ENCODE data around the gene RORB.

Gene RORB

DNA sequence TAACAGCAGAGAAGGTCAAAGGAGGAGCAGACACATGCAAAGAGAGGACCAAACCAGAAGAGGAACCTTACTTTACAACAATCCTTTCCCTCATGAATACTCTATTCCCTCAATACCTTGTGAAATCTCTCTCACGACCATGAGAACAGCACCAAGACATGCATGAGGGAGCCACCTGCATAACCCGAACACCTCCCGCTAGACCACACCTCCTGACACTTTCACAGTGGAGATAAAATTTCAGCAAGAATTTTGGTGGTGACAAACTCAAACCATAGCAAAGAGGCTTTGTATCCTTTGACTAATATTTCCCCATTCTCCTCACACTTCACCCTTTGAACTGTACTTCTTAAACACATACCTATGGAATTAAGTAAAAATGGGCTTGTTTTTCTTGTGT lies 101.7 kb downstream of the RORB start:
- DNase-seq (ENCODE audit: low read depth in 2 of 2), result no peak

GRCh38 chr9:74609671-74610405 lies 112.7 kb downstream of the RORB start:
- no peak for DNase-seq (ENCODE audit: low read depth in 2 of 2)

DNA sequence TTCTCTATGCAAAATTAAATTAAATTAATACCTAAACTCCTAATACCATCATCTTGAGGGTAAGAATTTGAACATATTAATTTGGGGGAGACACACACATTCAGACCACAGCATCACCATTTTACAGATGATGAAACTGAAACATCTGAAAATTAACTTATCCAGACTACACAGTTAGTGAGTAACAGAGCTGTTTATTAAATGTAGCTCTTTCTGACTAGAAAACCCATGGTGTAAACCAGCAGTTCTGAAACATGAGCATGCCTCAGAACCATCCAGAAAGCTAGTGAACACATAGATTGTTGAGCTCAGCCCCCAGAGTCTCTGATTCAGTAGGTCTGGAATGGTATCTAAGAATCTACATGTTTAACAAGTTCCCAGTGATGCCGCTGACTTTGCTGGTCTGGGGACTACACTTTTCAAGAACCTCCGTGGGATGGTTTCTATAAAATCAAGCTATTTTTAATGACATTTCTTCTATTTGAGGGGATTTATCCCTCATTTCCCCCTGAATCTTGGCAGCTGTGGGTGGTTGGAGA lies 113.5 kb downstream of the RORB start:
- DNase-seq (ENCODE audit: low read depth in 2 of 2), result no peak

DNA sequence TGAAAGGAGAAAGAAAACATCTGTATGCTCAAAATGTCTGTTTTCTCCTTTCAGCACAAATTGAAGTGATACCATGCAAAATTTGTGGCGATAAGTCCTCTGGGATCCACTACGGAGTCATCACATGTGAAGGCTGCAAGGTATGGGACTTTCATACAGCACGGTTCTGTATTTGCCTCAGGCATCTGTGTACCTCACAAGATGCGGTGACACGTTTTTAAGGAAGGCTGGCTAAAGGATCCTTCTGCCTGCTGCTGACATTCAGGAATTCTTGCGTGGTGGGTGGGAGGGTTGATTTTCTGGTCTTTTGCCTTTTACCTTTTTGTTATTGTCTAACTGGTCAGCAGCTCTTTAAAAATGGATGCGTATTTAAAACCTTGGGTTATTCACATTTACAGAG lies 133.1 kb downstream of the RORB start:
- DNase-seq (ENCODE audit: low read depth in 2 of 2), result no peak

- DNase-seq (ENCODE audit: low read depth in 2 of 2), result no peak
Measured at GRCh38 chr9:74639112-74639511, 142.0 kb downstream of the RORB start.

GRCh38 chr9:74642376-74642775 lies 145.2 kb downstream of the RORB start:
- no peak for DNase-seq (ENCODE audit: low read depth in 2 of 2)

GRCh38 chr9:74643303-74643923 lies 146.3 kb downstream of the RORB start:
- no peak for DNase-seq (ENCODE audit: low read depth in 2 of 2)

GRCh38 chr9:74644023-74644422 lies 146.9 kb downstream of the RORB start:
- DNase-seq (ENCODE audit: low read depth in 2 of 2), result no peak

- DNase-seq (ENCODE audit: low read depth in 2 of 2), result no peak
Measured at GRCh38 chr9:74645007-74645639, 148.0 kb downstream of the RORB start.

DNA sequence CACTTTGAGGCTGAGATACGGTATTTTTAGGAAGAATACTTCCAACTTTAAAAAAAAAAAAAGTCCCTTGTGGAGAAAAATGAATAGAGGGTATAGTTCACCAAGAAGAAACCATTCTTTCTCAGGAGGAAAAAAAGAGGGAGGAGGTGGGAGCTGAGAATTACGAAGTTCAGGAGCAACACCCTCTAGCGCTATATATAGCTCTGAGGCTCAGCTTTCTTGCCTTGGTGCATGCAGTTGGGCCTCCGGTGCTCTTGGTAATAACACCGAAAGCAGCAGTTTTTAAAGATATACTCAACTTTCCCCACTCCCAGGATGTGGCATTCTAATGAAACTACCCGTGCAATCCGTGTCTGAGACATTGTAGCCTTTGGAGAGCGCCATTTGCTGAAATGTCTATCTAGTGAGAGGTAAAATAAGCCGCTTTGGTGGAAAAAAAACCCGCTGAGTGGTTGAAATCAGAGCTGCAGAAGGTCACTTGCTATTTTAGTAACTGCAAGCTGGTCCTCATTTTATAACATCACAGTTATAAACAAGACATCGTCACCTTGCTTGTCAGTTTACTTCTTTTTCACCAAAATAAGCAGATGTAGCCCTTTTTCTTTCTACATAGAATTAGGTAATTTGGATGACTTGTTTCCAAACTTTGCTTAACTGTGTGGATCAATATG lies 156.4 kb downstream of the RORB start:
- DNase-seq (ENCODE audit: low read depth in 2 of 2), result no peak

GRCh38 chr9:74662674-74663073 lies 165.5 kb downstream of the RORB start:
- DNase-seq (ENCODE audit: low read depth in 2 of 2), result no peak

DNA sequence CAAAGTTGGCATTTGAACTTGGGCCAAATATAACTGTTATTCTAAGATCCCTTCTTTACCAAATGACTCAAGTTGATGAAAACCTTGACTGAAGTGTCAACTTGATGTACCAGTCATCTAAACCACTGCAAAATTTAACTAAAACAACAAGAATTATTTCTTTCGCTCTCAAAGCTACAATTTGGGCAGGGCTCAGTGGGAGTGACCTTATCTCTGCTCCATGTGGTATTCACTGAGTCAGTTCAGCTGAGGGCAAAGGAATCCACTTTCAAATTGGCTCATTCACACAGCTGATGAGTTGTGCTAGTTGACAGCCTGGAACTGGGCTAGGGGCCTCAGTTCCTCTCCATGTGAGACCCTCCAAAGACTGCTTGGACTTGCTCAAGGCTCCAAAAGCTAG lies 166.3 kb downstream of the RORB start:
- DNase-seq (ENCODE audit: low read depth in 2 of 2), result no peak

DNA sequence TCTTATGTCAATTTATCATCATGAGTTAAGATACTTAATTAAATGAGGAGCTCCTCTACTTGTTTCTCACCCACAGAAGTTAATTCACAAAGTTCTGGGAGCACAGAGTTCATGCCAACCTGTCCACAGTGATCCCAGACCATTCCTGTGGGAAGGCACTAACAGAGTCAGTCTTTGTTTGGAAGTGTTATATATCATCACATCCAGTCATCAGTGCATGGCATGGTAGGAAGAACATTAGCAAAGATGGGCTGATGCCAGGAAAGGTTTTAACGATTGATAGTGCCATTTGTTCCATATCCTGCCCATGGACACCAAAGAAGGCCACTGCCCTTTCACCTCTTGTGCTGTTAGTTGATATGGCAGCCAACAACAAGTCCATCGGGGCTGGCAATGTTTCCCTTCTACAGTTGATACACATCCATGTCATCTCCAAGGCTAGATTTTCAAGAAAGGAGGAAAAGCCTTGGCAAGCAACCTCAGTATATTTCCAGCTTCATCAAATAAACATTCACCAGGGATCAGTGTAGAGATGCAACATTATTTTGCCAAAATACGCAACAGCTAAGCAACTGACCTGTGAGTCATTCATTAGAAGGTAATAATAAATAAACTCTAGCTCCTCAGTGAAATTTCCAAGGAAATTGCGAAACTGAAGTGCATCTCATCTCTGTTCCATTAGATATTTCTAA lies 169.6 kb downstream of the RORB start:
- no peak for DNase-seq (ENCODE audit: low read depth in 2 of 2)

GRCh38 chr9:74672237-74672636 lies 175.1 kb downstream of the RORB start:
- DNase-seq (ENCODE audit: low read depth in 2 of 2), result no peak

- DNase-seq (ENCODE audit: low read depth in 2 of 2), result no peak
Measured at GRCh38 chr9:74674077-74674476, 176.9 kb downstream of the RORB start.

DNA sequence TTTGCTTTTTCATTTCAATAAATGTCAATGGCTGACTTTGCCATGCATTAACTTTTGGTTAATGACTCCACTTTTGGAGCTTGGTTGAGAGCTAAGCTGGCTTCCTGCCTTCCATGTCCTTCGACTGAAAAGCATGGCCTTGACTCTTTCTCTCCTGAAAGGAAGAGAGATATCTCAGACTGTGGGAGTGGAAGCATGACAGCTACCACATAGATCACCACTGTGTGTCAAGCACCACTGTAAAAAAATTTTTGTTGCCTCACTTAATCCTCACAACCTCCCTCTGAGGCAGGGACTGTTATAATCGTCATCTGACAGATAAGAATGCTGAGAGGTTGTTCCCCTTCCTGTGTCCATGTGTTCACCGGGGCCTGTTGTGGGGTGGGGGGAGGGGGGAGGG lies 184.8 kb downstream of the RORB start:
- no peak for DNase-seq (ENCODE audit: low read depth in 2 of 2)

GRCh38 chr9:74683322-74683721 lies 186.2 kb downstream of the RORB start:
- no peak for DNase-seq (ENCODE audit: low read depth in 2 of 2)

DNA sequence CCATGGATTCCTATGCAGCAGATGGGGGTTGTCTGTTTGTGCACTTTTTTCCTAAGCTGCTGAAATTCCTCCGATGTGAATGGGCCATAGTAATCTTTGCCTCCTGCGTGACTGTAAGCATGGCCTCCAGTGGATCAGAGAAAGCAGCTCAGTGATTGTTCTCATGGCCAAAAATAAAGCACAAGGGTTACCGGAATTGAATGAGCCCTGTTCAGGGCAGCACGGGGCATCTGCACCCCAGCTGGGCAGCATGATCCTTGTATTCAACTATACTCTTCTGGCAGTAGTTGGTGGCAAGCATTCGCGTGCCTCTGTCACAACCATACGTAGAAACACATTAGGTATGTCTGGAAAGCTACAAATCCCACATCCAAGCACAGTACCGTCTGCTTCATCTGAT lies 193.9 kb downstream of the RORB start:
- DNase-seq (ENCODE audit: low read depth in 2 of 2), result no peak

DNA sequence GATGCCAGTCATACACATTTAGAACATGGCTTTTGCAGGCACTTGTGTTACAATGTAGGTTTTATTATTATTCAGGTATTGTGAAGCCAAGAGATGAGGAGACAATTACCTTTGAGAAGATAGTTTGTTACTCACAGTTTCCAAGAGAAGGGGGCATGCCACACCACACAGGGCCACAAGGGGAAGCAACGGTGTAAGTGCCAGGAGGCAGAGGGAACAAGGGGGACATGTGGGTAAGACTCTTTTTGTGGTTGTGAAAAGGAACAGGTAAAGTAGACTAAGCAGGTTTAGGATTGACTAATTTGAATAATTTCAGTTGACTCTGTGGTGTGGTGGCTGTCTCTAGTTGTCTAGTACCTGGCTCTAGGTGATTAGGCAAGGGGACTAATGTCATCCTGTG lies 199.4 kb downstream of the RORB start:
- DNase-seq (ENCODE audit: low read depth in 2 of 2), result no peak

DNA sequence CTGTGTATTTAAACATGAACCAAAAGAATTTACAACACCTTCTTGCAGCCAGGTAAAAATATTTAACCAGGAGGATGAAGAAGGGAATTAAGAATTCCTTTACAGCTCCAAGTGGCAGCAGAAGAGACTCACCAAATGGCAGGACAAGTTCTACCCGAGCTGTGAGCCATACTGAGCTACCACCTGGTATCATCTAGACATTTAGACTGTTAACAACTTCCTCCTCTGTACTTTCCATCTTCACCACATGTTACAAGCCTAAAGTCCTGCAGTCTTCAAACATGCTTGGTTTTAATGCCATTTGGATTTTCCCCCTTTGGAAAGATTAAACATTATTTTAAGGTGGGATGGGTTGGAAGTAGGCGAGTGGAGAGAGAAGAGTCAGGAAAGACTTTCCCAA lies 200.4 kb downstream of the RORB start:
- DNase-seq (ENCODE audit: low read depth in 2 of 2), result no peak

- DNase-seq (ENCODE audit: low read depth in 2 of 2), result no peak
Measured at GRCh38 chr9:74711341-74711740, 214.2 kb downstream of the RORB start.

DNA sequence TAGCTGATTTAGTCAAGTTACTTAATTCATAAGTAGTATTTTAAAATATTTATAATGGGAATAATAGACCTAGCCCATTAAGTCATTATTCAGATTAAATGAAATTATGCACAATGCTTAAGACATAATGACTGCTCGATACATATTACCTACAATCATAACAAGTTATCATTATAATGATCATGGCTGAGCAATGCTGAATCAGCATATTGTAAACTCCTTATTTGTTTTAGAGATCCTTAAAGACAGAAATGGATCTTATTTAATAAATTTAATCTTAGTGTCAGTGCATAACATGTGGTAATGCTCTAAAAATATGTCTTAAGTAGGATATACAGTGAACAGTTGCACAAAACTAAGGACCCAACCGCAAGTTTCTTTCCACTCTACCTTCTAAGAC lies 221.6 kb downstream of the RORB start:
- DNase-seq (ENCODE audit: low read depth in 2 of 2), result no peak
